Osteoblast (primary cell): Measurements from ENCODE around the gene CADPS. TPM values are rescaled to one million over a fixed set of nuclear protein-coding genes. Genes with fewer than 3 reads are reported as not detected.

ENCODE experiments used
- DNase-seq: peaks from one replicate; pipeline ENCODE4 v3.0.0; 2011; ENCODE audit warnings: low spot score, mixed read lengths; ENCODE audit not compliant: insufficient read length; ENCODE audit errors: missing footprints
- H2AFZ ChIP-seq: 2 replicates; pipeline ENCODE4 v1.6.0; 2011; ENCODE audit warnings: mild to moderate bottlenecking, low read length
- H3K27ac ChIP-seq: 2 replicates; pipeline ENCODE4 v1.5.1; 2011; ENCODE audit warnings: mild to moderate bottlenecking, low read depth, low read length, moderate library complexity
- H3K27me3 ChIP-seq: 2 replicates; pipeline ENCODE4 v1.6.0; 2012; ENCODE audit warnings: mild to moderate bottlenecking, control low read depth, inconsistent platforms, low read length, moderate library complexity; ENCODE audit not compliant: insufficient read depth
- H3K36me3 ChIP-seq: 2 replicates; pipeline ENCODE4 v1.5.1; 2011; ENCODE audit warnings: mild to moderate bottlenecking, low read length, control low read depth, moderate library complexity; ENCODE audit not compliant: insufficient read depth
- H3K4me1 ChIP-seq: 2 replicates; pipeline ENCODE4 v1.5.1; 2011; ENCODE audit warnings: mild to moderate bottlenecking, low read length, control low read depth, moderate library complexity; ENCODE audit not compliant: insufficient read depth
- H3K4me2 ChIP-seq: 2 replicates; pipeline ENCODE4 v1.6.0; 2011; ENCODE audit warnings: mild to moderate bottlenecking, low read length; ENCODE audit not compliant: insufficient read depth
- H3K4me3 ChIP-seq: fragments of 200-600 bp; sonication (generic); 3 replicates; pipeline ENCODE4 v1.5.1; 2012; ENCODE audit warnings: mild to moderate bottlenecking, low read length, inconsistent platforms; ENCODE audit not compliant: insufficient read depth
- H3K79me2 ChIP-seq: 2 replicates; pipeline ENCODE4 v1.6.0; 2012; ENCODE audit warnings: mild to moderate bottlenecking, low read length, control low read depth, inconsistent platforms; ENCODE audit not compliant: insufficient read depth
- H3K9me3 ChIP-seq: 2 replicates; pipeline ENCODE4 v1.5.1; 2011; ENCODE audit warnings: low read depth, low read length, control low read depth
- H4K20me1 ChIP-seq: 2 replicates; pipeline ENCODE4 v1.6.0; 2012; ENCODE audit warnings: mild to moderate bottlenecking, low read length, control low read depth; ENCODE audit not compliant: insufficient read depth
- CTCF ChIP-seq: IDR thresholded peaks from 2 replicates; pipeline ENCODE4 v1.5.1; 2011; ENCODE audit warnings: mild to moderate bottlenecking, low read depth, low read length, moderate library complexity; ENCODE audit errors: extremely low read depth
- total RNA-seq: library from RNA; depleted of rRNA; stranded (reverse); fragments of >200 nt; gene quantifications from 2 replicates; pipeline ENCODE4 v1.2.3, GENCODE V29; 2012

CADPS gene
- total RNA-seq, 1 donor = not detected

- Histone ChIP-seq H4K20me1 (no peaks in the 10 kb centered on the region), H3K36me3 (no peaks in the 10 kb centered on the region), H3K4me3 (no peak overlapping the region), H2AFZ (no peak overlapping the region), H3K27me3 (no peaks in the 10 kb centered on the region), H3K9me3 (no peaks in the 10 kb centered on the region), H3K4me1 (no peaks in the 10 kb centered on the region), H3K27ac (no peak overlapping the region), H3K79me2 (no peaks in the 10 kb centered on the region), H3K4me2 (no peak overlapping the region)
- DNase-seq = no peak
- no peak for TF ChIP-seq CTCF
Observed at GRCh38 chr3:62919784-62920465, 44.7 kb upstream of the CADPS start.

GRCh38 chr3:62918777-62919176 lies 43.6 kb upstream of the CADPS start:
- no peak for DNase-seq
- Histone ChIP-seq H3K4me2 (no peak overlapping the region), H4K20me1 (no peaks in the 10 kb centered on the region), H3K9me3 (no peaks in the 10 kb centered on the region), H3K27me3 (no peaks in the 10 kb centered on the region), H3K36me3 (no peaks in the 10 kb centered on the region), H3K27ac (no peak overlapping the region), H2AFZ (no peak overlapping the region), H3K4me3 (no peak overlapping the region), H3K4me1 (no peaks in the 10 kb centered on the region), H3K79me2 (no peaks in the 10 kb centered on the region)
- no peak for TF ChIP-seq CTCF

GRCh38 chr3:62918131-62918530 lies 42.9 kb upstream of the CADPS start:
- Histone ChIP-seq H2AFZ (no peak overlapping the region), H3K4me2 (no peak overlapping the region)

GRCh38 chr3:62911526-62911925 lies 36.3 kb upstream of the CADPS start:
- Histone ChIP-seq H3K4me2 (no peak overlapping the region), H3K27ac (no peak overlapping the region), H3K9me3 (no peaks in the 10 kb centered on the region), H3K4me1 (no peaks in the 10 kb centered on the region), H3K36me3 (no peaks in the 10 kb centered on the region), H2AFZ (no peak overlapping the region), H3K79me2 (no peaks in the 10 kb centered on the region), H3K27me3 (no peaks in the 10 kb centered on the region), H3K4me3 (no peak overlapping the region), H4K20me1 (no peaks in the 10 kb centered on the region)
- TF ChIP-seq CTCF = no peak
- DNase-seq = no peak

More at GRCh38 chr3:62918131-62918530, 42.9 kb upstream of the CADPS start:
- Histone ChIP-seq H3K9me3 (no peaks in the 10 kb centered on the region), H3K79me2 (no peaks in the 10 kb centered on the region), H3K36me3 (no peaks in the 10 kb centered on the region), H3K4me3 (no peak overlapping the region), H3K4me1 (no peaks in the 10 kb centered on the region), H3K27ac (no peak overlapping the region), H3K27me3 (no peaks in the 10 kb centered on the region), H4K20me1 (no peaks in the 10 kb centered on the region)
- no peak for TF ChIP-seq CTCF
- no peak for DNase-seq
